DMS79 treated with DMSO at 0.1 percent for 48 hours (cell line): ENCODE data around the gene SRPK1.
A peak's percentile ranks its signal among the peaks of the same experiment; 100 is the strongest.
"Not testable (repeated sequence)": the region's sequence is repeated elsewhere in the genome, so short reads cannot be mapped to it uniquely, and the experiment has no call there.

ENCODE experiments used
- DNase-seq: peaks from one replicate; lab custom pipeline; 2025; lab: John Stamatoyannopoulos, UW

Gene SRPK1

DNA sequence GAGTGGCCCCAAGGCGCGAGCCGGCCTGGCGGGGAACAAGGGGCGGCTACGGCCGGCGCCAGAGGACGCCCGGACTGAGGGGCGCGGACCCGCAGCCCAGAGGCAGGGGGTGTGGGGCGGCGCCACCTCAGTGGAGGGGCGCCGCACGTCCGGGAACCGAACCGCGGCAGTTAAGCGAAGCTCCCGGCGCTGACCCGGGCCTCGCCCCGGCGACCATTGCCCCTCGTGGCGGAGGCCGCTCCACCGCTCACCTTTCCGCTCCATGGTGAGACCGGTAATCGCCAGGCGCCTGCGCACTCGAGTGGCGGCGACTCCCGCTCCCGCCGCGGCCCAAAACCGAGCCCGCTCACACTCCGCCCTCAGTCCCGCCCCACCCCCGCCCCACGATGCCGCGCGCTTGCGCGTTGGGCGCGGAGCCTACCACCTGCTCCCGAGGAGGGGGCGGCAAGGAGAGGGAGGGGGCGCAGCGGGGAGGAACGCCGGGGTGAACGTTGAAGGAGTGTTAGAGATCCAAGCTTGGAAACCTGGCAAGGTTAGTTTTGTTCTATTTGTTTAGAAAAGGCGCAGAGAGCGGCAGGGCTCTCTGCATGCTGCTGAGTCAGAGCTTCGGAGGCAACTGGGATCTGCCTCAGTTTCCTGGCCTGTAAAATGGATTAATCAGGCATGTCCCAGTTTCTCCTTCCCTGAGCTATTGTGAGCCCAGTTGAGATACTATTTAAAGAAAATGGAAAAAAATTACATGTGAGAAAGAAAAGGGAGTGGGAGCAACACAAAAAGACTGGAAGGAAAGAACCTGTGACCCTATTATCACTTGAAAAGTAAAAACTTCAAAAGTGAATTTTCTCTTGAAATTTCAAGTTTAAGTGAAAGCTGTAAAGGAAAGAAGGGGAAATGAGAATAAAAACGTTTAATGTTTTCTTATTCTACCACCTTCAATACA is at the start of gene SRPK1:
TSS of gene SRPK1 (minus strand) at position 306 of the 940 bp plus-strand sequence. CDS start at position 264, 42 bp downstream.
- DNase-seq: peak; percentile 88

DNA sequence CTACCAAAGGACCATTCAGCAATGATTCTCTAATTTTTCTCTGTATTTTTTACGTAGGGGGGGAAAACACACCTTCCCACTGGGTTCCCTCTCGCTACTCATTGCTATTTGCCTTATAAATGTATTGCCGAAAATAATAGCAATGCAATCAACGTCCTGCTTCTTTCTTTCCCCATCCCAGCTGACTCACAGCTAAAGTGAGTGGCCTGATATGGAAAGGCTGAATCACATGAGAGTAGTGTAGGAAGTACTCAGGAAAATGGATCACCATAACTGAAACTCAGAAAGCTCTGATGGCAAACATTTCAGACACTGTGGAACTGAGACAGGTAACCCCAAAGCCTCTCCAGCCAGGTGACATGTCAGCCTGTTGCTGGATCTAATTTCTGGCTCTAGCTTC is 49.3 kb upstream of the SRPK1 start:
- DNase-seq: no peak

DNA sequence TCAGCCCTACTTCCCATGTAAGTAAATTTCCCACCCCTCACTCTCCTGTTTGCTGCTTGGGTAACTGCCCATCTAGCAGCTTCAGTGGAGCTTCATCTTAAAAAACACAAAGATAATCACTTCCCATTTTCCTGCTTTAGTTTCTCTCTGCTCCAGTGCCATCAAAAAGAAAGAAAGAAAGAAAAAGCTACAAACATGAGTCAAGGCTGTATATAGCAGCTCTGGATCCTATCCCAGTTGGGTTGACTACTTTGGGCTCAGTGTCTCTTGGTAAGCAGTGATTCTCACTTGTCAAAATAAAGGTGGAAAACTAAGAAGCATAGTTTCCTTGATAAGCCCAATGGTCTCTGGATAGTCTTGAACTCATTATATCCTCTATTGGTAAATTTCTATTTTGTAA is 48.7 kb upstream of the SRPK1 start:
- no peak for DNase-seq

DNA sequence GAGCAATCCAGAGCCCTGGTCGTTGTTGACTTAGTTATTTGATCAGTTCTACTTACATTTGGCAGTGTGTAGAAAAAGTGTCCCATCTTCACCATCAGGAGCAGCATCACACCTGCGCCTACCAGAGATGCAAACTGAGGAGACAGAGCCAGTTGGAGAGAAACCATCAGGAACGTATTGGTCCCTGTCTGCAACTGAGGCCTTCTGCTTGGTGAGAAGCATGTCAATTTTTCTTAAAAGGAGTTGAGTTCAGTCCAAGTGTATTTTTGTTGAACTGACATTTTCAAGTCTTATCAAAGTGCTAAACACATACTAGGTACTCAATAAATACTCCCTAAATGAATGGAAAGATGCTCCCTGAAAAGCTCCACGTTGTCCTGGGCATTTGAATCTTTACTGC is 47.9 kb upstream of the SRPK1 start:
- no peak for DNase-seq

DNA sequence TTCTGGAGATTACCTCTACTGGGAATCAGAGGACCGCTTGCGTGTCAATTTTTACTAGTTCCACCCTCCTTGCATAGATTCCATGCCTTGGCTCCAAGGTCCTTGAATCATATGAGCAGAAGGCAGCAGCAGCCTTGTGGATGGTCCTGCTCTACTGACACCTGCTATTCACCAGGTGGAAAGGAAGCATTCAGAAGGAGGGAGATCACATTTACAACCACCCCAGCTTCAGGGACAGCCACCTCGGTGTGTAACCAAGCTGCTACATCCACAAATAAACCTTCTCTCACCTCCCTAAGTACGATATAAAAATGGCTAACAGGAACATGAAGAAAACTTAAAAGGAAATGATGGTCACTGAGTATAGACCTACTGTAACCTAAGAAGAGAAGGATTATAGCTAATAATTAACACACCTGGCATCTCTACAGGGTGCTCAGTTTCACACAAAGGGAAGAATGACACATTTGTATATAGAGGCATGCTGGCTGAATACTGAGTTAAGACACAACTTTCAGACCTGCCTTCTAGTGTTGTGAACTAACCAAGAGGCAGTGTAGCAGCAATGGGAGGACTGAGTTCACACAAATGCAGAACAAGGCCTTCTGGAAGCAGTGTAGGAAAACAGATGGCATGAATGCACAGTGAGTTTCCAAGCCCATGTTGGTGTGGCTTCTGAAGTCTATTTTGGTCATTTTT is 46.3 kb upstream of the SRPK1 start:
- DNase-seq: no peak

DNA sequence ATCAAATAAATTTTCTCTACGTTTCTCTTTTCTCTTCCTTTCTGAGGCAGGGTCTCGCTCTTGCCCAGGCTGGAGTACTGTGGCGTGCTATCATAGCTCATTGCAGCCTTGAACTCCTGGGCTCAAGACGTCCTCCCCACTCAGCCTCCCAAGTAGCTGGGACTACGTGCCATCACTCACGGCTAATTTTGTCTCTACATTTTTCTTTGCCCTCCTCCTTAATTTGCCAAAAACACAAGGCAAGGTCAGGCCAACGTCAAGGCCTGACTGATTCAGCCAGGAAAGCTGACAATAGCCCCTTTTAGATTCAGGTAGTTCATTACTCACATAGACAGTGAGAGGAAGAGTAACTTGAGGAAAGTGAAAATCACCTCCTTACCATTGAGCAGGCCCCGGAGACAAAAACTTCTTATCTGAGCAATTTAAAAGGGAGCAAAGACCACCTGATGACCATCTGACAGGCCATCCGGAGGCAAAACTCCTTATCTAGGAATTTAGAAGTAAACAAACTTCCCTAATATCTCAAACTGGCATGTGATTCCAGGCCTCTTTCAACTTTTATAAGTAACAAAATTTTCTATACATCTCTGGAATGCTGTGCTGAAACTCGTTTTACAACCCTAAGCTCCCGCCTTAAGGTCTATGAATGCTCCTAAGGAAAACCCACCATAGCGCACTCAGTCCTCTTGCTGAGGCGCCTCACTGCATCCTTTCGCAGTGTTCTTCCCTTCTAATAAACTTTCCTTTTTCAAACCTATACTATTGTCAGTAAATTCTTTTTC is 42.1 kb upstream of the SRPK1 start:
- DNase-seq: no peak

DNA sequence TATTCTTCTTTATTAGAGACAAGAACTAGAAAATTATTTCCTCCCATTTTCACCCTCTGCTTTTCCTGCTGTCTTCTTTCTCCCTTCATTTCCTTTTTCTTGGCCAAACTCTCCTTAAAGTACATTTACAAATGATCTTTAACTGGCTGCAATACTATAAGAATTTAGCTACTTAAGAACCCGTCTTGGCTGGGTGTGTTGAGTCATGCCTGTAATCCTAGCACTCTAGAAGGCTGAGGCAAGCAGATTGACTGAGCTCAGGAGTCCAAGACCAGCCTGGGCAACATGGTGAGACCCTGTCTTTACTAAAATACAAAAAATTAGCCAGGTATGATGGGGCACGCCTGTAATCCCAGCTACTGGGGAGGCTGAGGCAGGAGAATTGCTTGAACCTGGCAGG is 39.3 kb upstream of the SRPK1 start:
- DNase-seq: no peak

DNA sequence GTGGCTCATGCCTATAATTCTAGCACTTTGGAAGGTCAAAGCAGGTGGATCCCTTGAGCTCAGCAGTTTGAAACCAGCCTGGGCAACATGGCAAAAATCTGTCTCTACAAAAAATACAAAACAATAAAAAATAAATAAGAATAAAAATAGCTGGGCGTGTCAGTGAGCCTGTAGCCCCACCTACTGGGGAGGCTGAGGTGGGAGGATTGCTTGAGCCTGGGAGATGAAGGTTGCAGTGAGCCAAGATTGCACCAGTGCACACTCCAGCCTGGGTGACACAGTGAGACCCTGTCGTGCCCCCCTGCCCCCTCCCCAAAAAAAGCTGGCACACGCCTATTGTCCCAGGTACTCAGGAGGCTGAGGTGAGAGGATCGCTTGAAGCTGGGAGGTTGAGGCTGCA is 35.1 kb upstream of the SRPK1 start:
- DNase-seq: no peak

DNA sequence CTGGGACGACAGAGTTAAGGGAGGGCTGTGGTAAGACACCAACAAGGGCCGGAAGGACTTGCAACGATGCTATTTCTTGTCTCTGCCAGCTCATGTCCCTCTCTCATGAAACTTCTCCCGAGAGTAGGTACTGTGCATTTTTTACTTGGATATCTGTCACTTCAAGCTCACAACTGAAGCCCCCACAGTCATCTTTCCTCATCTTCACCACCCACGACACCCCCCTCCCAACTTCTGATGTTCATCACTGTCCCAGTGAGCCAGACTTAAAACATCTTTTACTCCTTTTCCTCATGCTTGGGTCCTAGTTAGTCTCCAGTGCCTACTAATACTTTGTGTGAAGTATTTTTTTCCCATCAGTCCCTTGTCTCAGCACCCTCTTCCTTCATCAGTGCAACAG is 34.6 kb upstream of the SRPK1 start:
- DNase-seq: no peak

DNA sequence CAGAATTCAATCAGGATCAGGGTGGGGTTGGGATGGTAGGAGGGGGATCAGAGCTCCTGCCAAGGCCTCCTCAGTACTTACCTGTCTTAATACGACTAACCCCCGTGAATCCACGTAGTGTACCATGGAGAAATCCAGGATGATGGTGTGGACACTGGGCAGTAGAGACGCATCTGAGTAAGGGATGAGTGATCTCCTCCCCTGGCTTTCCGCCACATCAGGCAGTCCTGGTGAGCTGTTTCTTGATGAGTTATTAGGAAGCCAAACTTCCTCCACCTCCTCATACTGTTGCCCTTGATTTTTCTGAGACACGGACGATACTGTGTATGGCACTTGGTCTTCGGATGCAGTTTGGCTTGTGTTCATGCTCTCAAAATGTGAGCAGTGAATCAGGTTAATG is 34.2 kb upstream of the SRPK1 start:
- no peak for DNase-seq

DNA sequence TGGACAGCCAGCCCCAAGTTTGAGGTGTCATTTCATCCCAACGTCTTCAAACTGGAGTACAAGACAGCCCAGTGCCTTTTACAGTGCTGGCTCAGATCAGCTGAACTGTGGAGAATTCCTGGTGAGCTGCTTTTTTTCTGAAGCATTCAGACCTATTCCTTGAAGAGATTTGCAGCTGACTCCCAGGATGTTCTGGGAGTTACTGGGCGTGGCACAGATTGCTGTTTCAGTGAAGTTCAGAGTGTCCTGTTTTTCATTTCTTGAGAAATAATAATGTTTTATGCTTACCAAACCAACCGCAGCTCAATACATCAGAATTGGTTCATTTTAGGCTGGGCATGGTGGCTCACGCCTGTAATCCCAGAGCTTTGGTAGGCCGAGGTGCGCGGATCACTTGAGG is 33.4 kb upstream of the SRPK1 start:
- no peak for DNase-seq

DNA sequence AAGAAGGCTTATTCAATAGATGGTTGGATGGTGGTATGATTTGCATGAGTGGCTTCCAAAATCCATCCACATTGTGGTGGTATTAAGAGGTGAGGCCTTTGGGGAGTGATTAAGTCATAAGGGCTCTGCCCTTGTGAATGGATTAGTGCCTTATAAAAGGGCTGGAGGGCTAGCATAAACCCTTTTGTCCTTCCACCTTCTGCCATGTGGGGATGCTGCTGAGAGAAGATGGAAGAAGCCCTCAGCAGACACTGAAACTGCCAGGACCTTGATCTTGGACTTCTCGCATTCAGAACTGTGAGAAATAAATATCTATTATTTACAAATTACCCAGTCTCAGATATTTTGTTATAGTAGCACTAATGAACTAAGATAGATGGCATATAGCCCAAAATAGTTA is 27.8 kb upstream of the SRPK1 start:
- DNase-seq: no peak

DNA sequence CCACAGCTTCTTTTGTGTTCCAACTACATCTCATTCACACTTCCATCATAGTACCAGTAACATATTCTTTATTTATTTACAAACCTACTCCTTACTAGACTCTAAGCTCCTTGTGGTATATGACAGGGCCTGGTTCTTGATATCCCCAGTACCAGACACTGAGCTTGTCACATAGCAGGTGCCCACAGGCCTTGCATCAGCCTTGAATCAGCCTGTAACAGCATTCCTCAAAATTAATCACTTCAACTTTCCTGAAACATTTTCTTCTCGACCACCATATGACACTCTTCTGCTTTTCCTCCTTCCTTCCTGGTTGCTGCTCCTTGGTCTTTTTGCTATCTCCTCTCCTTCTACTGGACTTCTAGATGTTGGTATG is 24.7 kb upstream of the SRPK1 start:
- DNase-seq: no peak

DNA sequence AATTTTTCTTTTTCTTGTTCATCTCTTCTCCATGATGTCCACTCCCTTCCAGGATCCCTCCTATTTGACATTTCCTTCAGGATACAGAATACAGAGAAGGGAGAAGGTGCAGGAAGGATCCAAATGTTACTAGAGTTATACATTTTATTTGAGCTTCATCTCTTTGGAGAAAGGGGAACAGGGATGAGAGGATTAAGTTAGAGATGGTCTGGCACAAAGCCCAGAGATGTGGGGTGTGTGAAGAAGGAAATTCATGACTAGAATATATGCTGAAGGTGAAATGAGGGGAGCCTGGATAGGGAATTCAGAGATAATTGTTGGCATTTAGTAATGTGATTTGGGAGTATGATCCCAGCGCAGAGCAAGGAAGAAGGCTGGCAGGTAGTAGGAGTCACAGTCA is 22.5 kb upstream of the SRPK1 start:
- no peak for DNase-seq

DNA sequence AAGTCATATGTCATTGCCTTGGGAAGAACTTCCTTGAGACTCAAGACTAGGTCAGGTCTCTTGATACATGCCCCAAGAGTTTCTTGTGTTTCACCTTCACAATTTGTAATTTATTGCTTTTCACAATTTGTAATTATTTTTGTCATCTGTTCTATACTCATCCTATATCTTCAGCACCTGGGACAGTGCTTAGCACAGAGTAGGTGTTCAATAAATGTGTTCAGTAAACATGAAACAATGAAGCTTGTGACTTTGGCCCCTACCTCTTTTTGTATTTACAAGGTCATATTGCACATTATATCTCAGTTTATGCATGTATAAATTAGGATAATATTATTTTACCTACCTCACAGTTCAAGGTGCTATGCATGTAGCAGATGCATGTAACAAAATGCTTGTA is 21.5 kb upstream of the SRPK1 start:
- no peak for DNase-seq

DNA sequence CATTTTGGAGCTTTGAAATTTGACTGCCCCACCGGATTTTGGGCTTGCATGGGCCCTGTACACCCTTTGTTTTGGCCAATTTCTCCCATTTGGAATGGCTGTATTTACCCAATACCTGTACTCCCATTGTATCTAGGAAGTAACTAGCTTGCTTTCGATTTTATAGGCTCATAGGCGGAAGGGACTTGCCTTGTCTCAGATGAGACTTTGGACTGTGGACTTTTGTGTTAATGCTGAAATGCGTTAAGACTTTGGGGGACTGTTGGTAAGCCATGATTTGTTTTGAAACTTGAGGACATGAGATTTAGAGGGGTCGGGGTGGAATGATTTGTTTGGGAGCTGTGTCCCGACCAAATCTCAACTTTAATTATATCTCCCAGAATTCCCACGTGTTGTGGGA is 20.3 kb upstream of the SRPK1 start:
- DNase-seq: not testable (repeated sequence)

DNA sequence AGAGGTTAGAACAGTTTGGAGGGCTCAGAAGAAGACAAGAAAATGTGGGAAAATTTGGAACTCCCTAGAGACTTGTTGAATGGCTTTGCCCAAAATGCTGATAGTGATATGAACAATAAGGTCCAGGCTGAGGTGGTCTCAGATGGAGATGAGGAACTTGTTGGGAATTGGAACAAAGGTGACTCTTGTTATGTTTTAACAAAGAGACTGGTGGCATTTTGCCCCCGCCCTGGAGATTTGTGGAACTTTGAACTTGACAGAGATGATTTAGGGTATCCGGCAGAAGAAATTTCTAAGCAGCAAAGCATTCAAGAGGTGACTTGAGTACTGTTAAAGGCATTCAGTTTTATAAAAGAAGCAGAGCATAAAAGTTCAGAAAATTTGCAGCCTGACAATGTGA is 19.1 kb upstream of the SRPK1 start:
- not testable (repeated sequence) for DNase-seq

DNA sequence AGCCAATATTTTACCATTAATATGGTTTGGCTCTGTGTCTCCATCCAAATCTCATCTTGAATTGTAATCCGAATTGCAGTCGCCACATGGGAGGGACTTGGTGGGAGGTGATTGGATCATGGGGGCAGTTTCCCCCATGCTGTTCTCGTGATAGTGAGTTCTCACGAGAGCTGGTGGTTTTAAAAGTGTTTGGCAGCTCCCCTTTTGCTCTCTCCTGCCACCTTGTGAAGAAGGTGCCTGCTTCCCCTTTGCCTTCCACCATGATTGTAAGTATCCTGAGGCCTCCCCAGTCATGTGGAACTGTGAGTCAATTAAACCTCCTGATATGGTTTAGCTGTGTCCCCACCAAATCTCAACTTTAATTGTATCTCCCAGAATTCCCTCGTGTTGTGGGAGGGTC is 18.4 kb upstream of the SRPK1 start:
- DNase-seq: not testable (repeated sequence)

DNA sequence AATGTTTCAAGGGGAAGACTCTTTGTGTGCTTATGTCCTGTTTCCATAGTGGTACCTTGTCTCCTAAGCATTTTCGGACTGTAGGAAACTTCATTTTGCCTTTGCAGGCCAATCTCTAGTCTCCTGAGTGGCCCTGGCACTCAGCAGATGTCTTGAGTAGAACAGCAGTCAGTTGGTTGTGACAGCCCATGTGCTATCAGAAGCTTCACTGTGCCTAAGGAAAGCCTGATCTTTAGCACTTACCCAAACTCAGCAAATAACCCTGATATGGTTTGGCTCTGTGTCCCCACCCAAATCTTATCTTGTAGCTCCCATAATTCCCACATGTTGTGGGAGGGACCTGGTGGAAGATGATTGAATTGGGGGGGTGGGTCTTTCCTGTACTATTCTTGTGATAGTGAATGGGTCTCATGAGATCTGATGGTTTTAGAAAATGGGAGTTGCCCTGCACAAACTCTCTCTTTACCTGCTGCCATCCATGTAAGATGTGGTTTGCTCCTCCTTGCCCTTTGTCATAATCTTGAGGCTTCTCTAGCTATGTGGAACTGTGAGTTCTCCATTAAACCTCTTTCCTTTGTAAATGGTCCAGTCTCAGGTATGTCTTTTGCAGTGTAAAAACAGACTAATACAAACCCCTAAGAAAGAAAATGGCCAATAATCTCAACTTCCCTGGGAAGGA is 15.9 kb upstream of the SRPK1 start:
- DNase-seq: no peak

DNA sequence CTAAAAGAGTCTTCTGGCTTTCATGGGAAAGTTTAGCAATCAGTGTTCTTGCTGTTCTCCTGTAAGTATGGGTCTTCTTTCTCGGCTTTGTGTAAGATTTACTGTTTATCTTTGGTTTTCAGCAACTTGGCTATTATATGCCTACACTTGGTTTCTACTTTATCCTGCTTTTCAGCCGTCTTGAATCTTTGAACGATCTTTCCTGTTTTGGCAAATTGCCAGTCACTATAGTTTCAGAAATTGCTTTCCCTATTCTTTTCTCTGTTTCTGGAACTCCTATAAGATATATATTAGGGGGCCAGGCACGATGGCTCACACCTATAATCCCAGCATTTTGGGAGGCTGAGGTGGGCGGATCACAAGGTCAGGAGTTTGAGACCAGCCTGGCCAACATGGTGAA is 14.6 kb upstream of the SRPK1 start:
- no peak for DNase-seq

DNA sequence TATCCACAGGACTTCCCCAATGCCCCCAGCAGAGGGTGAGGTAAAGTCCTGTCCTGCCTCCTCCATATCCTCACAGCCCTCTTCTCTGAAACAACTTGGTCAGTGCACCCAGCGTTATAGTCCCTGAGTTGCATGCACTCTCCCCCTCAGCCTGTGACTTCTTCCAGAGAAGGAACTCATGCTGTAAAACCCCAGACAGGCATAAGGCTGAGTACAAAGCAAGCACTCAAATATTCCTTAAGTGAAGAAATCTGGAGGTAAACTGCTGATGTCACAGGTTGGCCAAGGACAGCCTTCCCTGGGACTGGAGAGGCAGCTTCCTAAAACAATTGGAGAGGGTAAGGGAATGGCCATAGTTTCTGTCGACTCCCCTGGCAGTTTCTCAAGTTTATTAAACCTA is 12.9 kb upstream of the SRPK1 start:
- DNase-seq: no peak

DNA sequence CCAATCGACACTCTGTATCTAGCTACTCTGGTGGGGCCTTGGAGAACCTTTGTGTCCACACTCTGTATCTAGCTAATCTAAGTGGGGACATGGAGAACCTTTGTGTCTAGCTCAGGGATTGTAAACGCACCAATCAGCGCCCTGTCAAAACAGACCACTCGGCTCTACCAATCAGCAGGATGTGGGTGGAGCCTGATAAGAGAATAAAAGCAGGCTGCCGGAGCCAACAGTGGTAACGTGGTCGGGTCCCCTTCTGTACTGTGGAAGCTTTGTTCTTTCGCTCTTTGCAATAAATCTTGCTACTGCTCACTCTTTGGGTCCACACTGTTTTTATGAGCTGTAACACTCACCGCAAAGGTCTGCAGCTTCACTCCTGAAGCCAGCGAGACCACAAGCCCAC is 11.0 kb upstream of the SRPK1 start:
- DNase-seq: not testable (repeated sequence)
